WTC11 (cell line): ENCODE measurements around the gene KIF17. TPM values are rescaled to one million over a fixed set of nuclear protein-coding genes. Genes with fewer than 3 reads are reported as not detected.

Experiments
- ATAC-seq: fragments of 200-7000 bp; cut with Tn5 transposase; 2 replicates; pipeline ENCODE4 v1.10.0; 2021; ENCODE audit warnings: mild to moderate bottlenecking, moderate library complexity
- CTCF ChIA-PET: fragments of 300-600 bp; sonication (Branson Sonifier 250); formaldehyde crosslinking; loops from one replicate; lab custom pipeline; 2021; ENCODE audit warnings: antibody characterized with exemption; lab: Charles Lee
- POLR2A ChIA-PET: fragments of 350-600 bp; sonication (Branson Sonifier 250); formaldehyde crosslinking; loops from one replicate; lab custom pipeline; 2021; ENCODE audit warnings: antibody characterized with exemption; lab: Charles Lee
- DNase-seq: peaks from one replicate; pipeline ENCODE4 v3.0.0; 2021; ENCODE audit warnings: low spot score
- H3K27ac Mint-ChIP-seq: 2 replicates; pipeline ENCODE4 v1.8.0; 2021; ENCODE audit warnings: mixed read lengths
- H3K27me3 Mint-ChIP-seq: 2 replicates; pipeline ENCODE4 v1.8.0; 2021; ENCODE audit warnings: low read depth, mild to moderate bottlenecking, moderate library complexity, mixed read lengths
- H3K36me3 Mint-ChIP-seq: 2 replicates; pipeline ENCODE4 v1.8.0; 2021; ENCODE audit warnings: mixed read lengths
- H3K4me1 Mint-ChIP-seq: 2 replicates; pipeline ENCODE4 v1.8.0; 2022; ENCODE audit warnings: mixed read lengths
- H3K4me3 Mint-ChIP-seq: 2 replicates; pipeline ENCODE4 v1.8.0; 2021; ENCODE audit warnings: mild to moderate bottlenecking, moderate library complexity, mixed read lengths
- H3K9me3 Mint-ChIP-seq: 2 replicates; pipeline ENCODE4 v1.8.0; 2021; ENCODE audit warnings: mixed read lengths
- CBFB ChIP-seq: sonication (generic); formaldehyde crosslinking; IDR thresholded peaks from 2 replicates; pipeline ENCODE4 v1.8.1; 2022; ENCODE audit warnings: mild to moderate bottlenecking, low read depth, missing genetic modification reagents
- FOXJ3 ChIP-seq: sonication (generic); formaldehyde crosslinking; IDR thresholded peaks from 2 replicates; pipeline ENCODE4 v1.9.0; 2021; ENCODE audit warnings: missing genetic modification reagents, mild to moderate bottlenecking, borderline replicate concordance
- FOXK1 ChIP-seq: sonication (generic); formaldehyde crosslinking; IDR thresholded peaks from 2 replicates; pipeline ENCODE4 v1.8.0; 2022; ENCODE audit warnings: mild to moderate bottlenecking, moderate library complexity, missing genetic modification reagents
- FOXP4 ChIP-seq: sonication (generic); formaldehyde crosslinking; IDR thresholded peaks from 2 replicates; pipeline ENCODE4 v1.8.0; 2022; ENCODE audit warnings: mild to moderate bottlenecking, missing genetic modification reagents
- GABPB1 ChIP-seq: sonication (generic); formaldehyde crosslinking; IDR thresholded peaks from 2 replicates; pipeline ENCODE4 v1.8.1; 2023; ENCODE audit warnings: mild to moderate bottlenecking, missing genetic modification reagents
- IRF1 ChIP-seq: sonication (generic); formaldehyde crosslinking; IDR thresholded peaks from 2 replicates; pipeline ENCODE4 v1.8.0; 2023; ENCODE audit warnings: missing genetic modification reagents
- IRF2 ChIP-seq: sonication (generic); formaldehyde crosslinking; IDR thresholded peaks from 2 replicates; pipeline ENCODE4 v1.8.0; 2022; ENCODE audit warnings: low read depth, missing genetic modification reagents, borderline replicate concordance
- JUN ChIP-seq: sonication (generic); formaldehyde crosslinking; IDR thresholded peaks from 2 replicates; pipeline ENCODE4 v1.8.0; 2023; ENCODE audit warnings: mild to moderate bottlenecking, missing genetic modification reagents
- KAT7 ChIP-seq: sonication (generic); formaldehyde crosslinking; IDR thresholded peaks from 2 replicates; pipeline ENCODE4 v1.8.1; 2023; ENCODE audit warnings: missing genetic modification reagents, mild to moderate bottlenecking, borderline replicate concordance
- SMAD3 ChIP-seq: sonication (generic); formaldehyde crosslinking; IDR thresholded peaks from 2 replicates; pipeline ENCODE4 v1.8.0; 2022; ENCODE audit warnings: missing genetic modification reagents, mild to moderate bottlenecking, borderline replicate concordance
- TEAD1 ChIP-seq: sonication (generic); formaldehyde crosslinking; IDR thresholded peaks from 2 replicates; pipeline ENCODE4 v1.8.0; 2022; ENCODE audit warnings: mild to moderate bottlenecking, missing genetic modification reagents
- TP53 ChIP-seq: sonication (generic); formaldehyde crosslinking; IDR thresholded peaks from 2 replicates; pipeline ENCODE4 v1.8.1; 2023; ENCODE audit warnings: mild to moderate bottlenecking, missing genetic modification reagents
- USF1 ChIP-seq: sonication (generic); formaldehyde crosslinking; IDR thresholded peaks from 2 replicates; pipeline ENCODE4 v1.8.0; 2022; ENCODE audit warnings: mild to moderate bottlenecking, missing genetic modification reagents
- USF2 ChIP-seq: sonication (generic); formaldehyde crosslinking; IDR thresholded peaks from 2 replicates; pipeline ENCODE4 v1.8.1; 2023; ENCODE audit warnings: mild to moderate bottlenecking, missing genetic modification reagents, moderate library complexity
- ZNF121 ChIP-seq: sonication (generic); formaldehyde crosslinking; IDR thresholded peaks from 2 replicates; pipeline ENCODE4 v1.8.0; 2023; ENCODE audit warnings: missing genetic modification reagents
- ZNF138 ChIP-seq: sonication (generic); formaldehyde crosslinking; conservative IDR thresholded peaks from 2 replicates; pipeline ENCODE4 v1.8.1; 2022; ENCODE audit warnings: mild to moderate bottlenecking, moderate library complexity, missing genetic modification reagents
- ZNF219 ChIP-seq: sonication (generic); formaldehyde crosslinking; IDR thresholded peaks from 2 replicates; pipeline ENCODE4 v1.8.0; 2023; ENCODE audit warnings: missing genetic modification reagents, mild to moderate bottlenecking, borderline replicate concordance
- ZNF263 ChIP-seq: sonication (generic); formaldehyde crosslinking; IDR thresholded peaks from 2 replicates; pipeline ENCODE4 v1.8.1; 2022; ENCODE audit warnings: low read depth, mild to moderate bottlenecking, moderate library complexity, missing genetic modification reagents
- ZNF396 ChIP-seq: fragments of 250-450 bp; sonication (Bioruptor Pico); IDR thresholded peaks from 2 replicates; pipeline ENCODE4 v1.8.0; 2021; ENCODE audit warnings: mild to moderate bottlenecking, moderate library complexity, borderline replicate concordance
- total RNA-seq: library from RNA; stranded (reverse); gene quantifications from 3 replicates; pipeline ENCODE4 v1.2.3, GENCODE V29; 2021
- TF ChIP-seq, protein P1 (sequence below): sonication (generic); formaldehyde crosslinking; IDR thresholded peaks from 2 replicates; pipeline ENCODE4 v1.8.0; 2022; ENCODE audit warnings: mild to moderate bottlenecking, missing genetic modification reagents
- TF ChIP-seq, protein P2 (sequence below): sonication (generic); formaldehyde crosslinking; IDR thresholded peaks from 2 replicates; pipeline ENCODE4 v1.8.1; 2022; ENCODE audit warnings: mild to moderate bottlenecking, missing genetic modification reagents, moderate library complexity, borderline replicate concordance
- TF ChIP-seq, protein P3 (sequence below): sonication (generic); formaldehyde crosslinking; IDR thresholded peaks from 2 replicates; pipeline ENCODE4 v1.8.1; 2022; ENCODE audit warnings: low read depth, mild to moderate bottlenecking, moderate library complexity, missing genetic modification reagents, borderline replicate concordance

Gene KIF17
- total RNA-seq, 1 experiment from 2014 or later, result 8.1 TPM

- TF ChIP-seq IRF1 (no peak), GABPB1 (CRISPR knock-in tag) (no peak), ZNF263 (no peak), ZNF396 (CRISPR knock-in tag) (no peak), TEAD1 (no peak), FOXJ3 (CRISPR knock-in tag) (no peak)
Observed at GRCh38 chr1:20657024-20657423, 60.8 kb downstream of the KIF17 start (continued).

- TF ChIP-seq IRF2 (CRISPR knock-in tag) (no peak), KAT7 (no peak), GABPB1 (CRISPR knock-in tag) (no peak), FOXK1 (CRISPR knock-in tag) (no peak)
- TF ChIP-seq, all 79 proteins: peak for 0
- Mint-ChIP-seq H3K27me3 (no peaks in the 10 kb centered on the region), H3K27ac (no peak overlapping the region), H3K4me3 (no peak overlapping the region), H3K9me3 (no peaks in the 10 kb centered on the region), H3K4me1 (no peaks in the 10 kb centered on the region), H3K36me3 (peaks cover 75% of the 10 kb centered on the region)
- ATAC-seq, result peak; percentile 88
- CTCF ChIA-PET, result interaction anchor here (0.9 to 2.0 kb wide), 5 partner anchors 12 to 541 kb away, joined by 3 to 7 read pairs (median 4); partner anchors contain the start of gene KIF17
- POLR2A ChIA-PET, result no interaction called here
- peak; percentile 40 for DNase-seq
Observed at GRCh38 chr1:20654104-20654690, 63.6 kb downstream of the KIF17 start.

DNA sequence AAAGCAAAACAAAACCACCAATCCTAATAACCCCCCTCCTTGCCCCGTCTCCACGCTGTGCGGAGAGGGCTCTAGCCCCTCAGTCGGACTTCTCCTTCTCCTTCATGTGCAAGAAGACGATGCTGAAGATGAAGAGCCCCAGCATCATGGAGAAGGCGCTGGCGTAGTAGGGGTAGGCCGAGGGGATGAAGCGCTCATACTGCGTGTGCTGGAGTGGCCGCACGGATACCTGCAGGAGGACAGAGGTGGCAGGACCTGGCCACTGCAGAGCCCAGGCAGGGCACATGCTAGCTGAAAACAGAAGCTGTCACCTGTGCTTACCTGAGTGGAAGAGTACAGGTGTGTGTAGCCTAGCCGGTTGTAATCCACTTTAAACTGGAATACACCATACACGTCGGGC, 65.5 kb downstream of the KIF17 start:
- TF ChIP-seq TP53 (CRISPR knock-in tag), result no peak
- TF ChIP-seq ZNF138 (CRISPR knock-in tag), result no peak
- TF ChIP-seq, protein P1, sequence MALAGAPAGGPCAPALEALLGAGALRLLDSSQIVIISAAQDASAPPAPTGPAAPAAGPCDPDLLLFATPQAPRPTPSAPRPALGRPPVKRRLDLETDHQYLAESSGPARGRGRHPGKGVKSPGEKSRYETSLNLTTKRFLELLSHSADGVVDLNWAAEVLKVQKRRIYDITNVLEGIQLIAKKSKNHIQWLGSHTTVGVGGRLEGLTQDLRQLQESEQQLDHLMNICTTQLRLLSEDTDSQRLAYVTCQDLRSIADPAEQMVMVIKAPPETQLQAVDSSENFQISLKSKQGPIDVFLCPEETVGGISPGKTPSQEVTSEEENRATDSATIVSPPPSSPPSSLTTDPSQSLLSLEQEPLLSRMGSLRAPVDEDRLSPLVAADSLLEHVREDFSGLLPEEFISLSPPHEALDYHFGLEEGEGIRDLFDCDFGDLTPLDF (CRISPR knock-in tag), result no peak
- no peak for TF ChIP-seq FOXJ3 (CRISPR knock-in tag)
- no peak for TF ChIP-seq JUN (CRISPR knock-in tag)
- TF ChIP-seq, protein P2, sequence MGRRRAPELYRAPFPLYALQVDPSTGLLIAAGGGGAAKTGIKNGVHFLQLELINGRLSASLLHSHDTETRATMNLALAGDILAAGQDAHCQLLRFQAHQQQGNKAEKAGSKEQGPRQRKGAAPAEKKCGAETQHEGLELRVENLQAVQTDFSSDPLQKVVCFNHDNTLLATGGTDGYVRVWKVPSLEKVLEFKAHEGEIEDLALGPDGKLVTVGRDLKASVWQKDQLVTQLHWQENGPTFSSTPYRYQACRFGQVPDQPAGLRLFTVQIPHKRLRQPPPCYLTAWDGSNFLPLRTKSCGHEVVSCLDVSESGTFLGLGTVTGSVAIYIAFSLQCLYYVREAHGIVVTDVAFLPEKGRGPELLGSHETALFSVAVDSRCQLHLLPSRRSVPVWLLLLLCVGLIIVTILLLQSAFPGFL, result no peak
- TF ChIP-seq ZNF396 (CRISPR knock-in tag), result no peak
- TF ChIP-seq FOXP4 (CRISPR knock-in tag), result no peak
- TF ChIP-seq, protein P3, sequence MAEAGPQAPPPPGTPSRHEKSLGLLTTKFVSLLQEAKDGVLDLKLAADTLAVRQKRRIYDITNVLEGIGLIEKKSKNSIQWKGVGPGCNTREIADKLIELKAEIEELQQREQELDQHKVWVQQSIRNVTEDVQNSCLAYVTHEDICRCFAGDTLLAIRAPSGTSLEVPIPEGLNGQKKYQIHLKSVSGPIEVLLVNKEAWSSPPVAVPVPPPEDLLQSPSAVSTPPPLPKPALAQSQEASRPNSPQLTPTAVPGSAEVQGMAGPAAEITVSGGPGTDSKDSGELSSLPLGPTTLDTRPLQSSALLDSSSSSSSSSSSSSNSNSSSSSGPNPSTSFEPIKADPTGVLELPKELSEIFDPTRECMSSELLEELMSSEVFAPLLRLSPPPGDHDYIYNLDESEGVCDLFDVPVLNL, result no peak
- TF ChIP-seq IRF2 (CRISPR knock-in tag), result no peak
- no peak for TF ChIP-seq CBFB (CRISPR knock-in tag)
- TF ChIP-seq ZNF219 (CRISPR knock-in tag), result no peak
- TF ChIP-seq USF1 (CRISPR knock-in tag), result no peak
- no peak for TF ChIP-seq USF2 (CRISPR knock-in tag)
- no peak for TF ChIP-seq SMAD3
- no peak for TF ChIP-seq ZNF121
- ChIA-PET CTCF (interaction anchor here (1.3 kb wide), 1 partner anchor 77 kb away, joined by 3 read pairs; no protein-coding TSS in a partner anchor), POLR2A (no interaction called here)
- Mint-ChIP-seq H3K27ac (no peak overlapping the region), H3K9me3 (no peaks in the 10 kb centered on the region), H3K4me1 (no peaks in the 10 kb centered on the region), H3K4me3 (no peak overlapping the region), H3K36me3 (peaks cover 77% of the 10 kb centered on the region), H3K27me3 (no peaks in the 10 kb centered on the region)
- DNase-seq (no peak), ATAC-seq (no peak)
